Activated T-helper 1 cell treated with anti-CD3 and anti-CD28 coated beads, Interleukin-12 subunit alpha, Interleukin-12 subunit beta, Interleukin-2, Interleukin-4 antibody, amounts not matched to agents 30 ng/mL and 10 ng/mL and 1 ng/mL, durations not matched to agents 14 hours and 24 hours and 36 hours (primary cell): Measurements from ENCODE around the gene PPM1A. TPM values are rescaled to one million over a fixed set of nuclear protein-coding genes. Genes with fewer than 3 reads are reported as not detected.

Experiments used
- DNase-seq: peaks from one replicate; pipeline ENCODE4 v3.0.0; 2021; ENCODE audit warnings: low spot score
- H3K27ac Mint-ChIP-seq: one replicate; pipeline ENCODE4 v1.8.0; 2021; ENCODE audit warnings: mild to moderate bottlenecking, mixed read lengths
- H3K27me3 Mint-ChIP-seq: one replicate; pipeline ENCODE4 v1.8.0; 2022; ENCODE audit warnings: mild to moderate bottlenecking, moderate library complexity, mixed read lengths; ENCODE audit not compliant: insufficient read depth
- H3K36me3 Mint-ChIP-seq: one replicate; pipeline ENCODE4 v1.8.0; 2021; ENCODE audit warnings: low read depth, mixed read lengths
- H3K4me1 Mint-ChIP-seq: one replicate; pipeline ENCODE4 v1.8.0; 2021; ENCODE audit warnings: low read depth, mixed read lengths
- H3K4me3 Mint-ChIP-seq: one replicate; pipeline ENCODE4 v1.8.0; 2021; ENCODE audit warnings: mild to moderate bottlenecking, moderate library complexity, mixed read lengths
- H3K9me3 Mint-ChIP-seq: one replicate; pipeline ENCODE4 v1.8.0; 2021; ENCODE audit warnings: mixed read lengths
- intact Hi-C: fragments of 100-400 bp; cut with micrococcal nuclease; formaldehyde crosslinking; loops from one replicate; pipeline ENCODE4 v1.15.1; 2024
- total RNA-seq: library from RNA; stranded (reverse); gene quantifications from 2 replicates; pipeline ENCODE4 v1.2.3, GENCODE V29; 2022

PPM1A gene
- 43.9 and 50.7 TPM in 2 replicates for total RNA-seq

- peak; percentile 90 for DNase-seq
- Mint-ChIP-seq H3K4me1 (peaks cover 59% of the 10 kb centered on the region), H3K9me3 (no peaks in the 10 kb centered on the region), H3K36me3 (peaks cover 4% of the 10 kb centered on the region), H3K27ac (peak within 1 kb of the TSS; percentile 100), H3K27me3 (no peaks in the 10 kb centered on the region), H3K4me3 (peak within 1 kb of the TSS; percentile 96)
- intact Hi-C loops = loop anchor here (1.0 to 10.0 kb wide), 12 partner anchors 44 to 1950 kb away; partner anchors contain the start of genes ARID4A, DHRS7, HIF1A and KIAA0586
These were observed at the start of gene PPM1A for GRCh38 chr14:60248697-60249318. Gene PPM1A (plus strand): TSS chr14:60249221. CDS start chr14:60282704, 33,483 bp downstream.

GRCh38 chr14:60199321-60199720 lies 49.7 kb upstream of the PPM1A start:
- Mint-ChIP-seq H3K4me3 (no peak overlapping the region), H3K9me3 (peaks cover 12% of the 10 kb centered on the region), H3K4me1 (no peaks in the 10 kb centered on the region), H3K27ac (no peak overlapping the region), H3K36me3 (peaks cover 1% of the 10 kb centered on the region), H3K27me3 (peaks cover 3% of the 10 kb centered on the region)
- intact Hi-C loops = no loop called here
- no peak for DNase-seq

GRCh38 chr14:60204104-60204842 lies 44.7 kb upstream of the PPM1A start:
- peaks cover 7% of the 10 kb centered on the region for H3K9me3 Mint-ChIP-seq
- peaks cover 9% of the 10 kb centered on the region for H3K4me1 Mint-ChIP-seq
- no peak overlapping the region for H3K27ac Mint-ChIP-seq
- intact Hi-C loops = loop anchor here (2.0 kb wide), 1 partner anchor 45 kb away; the partner anchor contains the start of gene PPM1A
- peaks cover 3% of the 10 kb centered on the region for H3K27me3 Mint-ChIP-seq
- H3K4me3 Mint-ChIP-seq = no peak overlapping the region
- DNase-seq = no peak
- peaks cover 1% of the 10 kb centered on the region for H3K36me3 Mint-ChIP-seq

GRCh38 chr14:60204843-60205774 lies 43.9 kb upstream of the PPM1A start:
- H3K27ac Mint-ChIP-seq = no peak overlapping the region
- no peak for DNase-seq
- H3K27me3 Mint-ChIP-seq = peaks cover under 1% of the 10 kb centered on the region
- no peaks in the 10 kb centered on the region for H3K36me3 Mint-ChIP-seq
- no peak overlapping the region for H3K4me3 Mint-ChIP-seq
- H3K9me3 Mint-ChIP-seq = no peaks in the 10 kb centered on the region
- H3K4me1 Mint-ChIP-seq = peaks cover 9% of the 10 kb centered on the region
- intact Hi-C loops = loop anchor here (2.0 kb wide), 1 partner anchor 44 kb away; the partner anchor contains the start of gene PPM1A

- no peaks in the 10 kb centered on the region for H3K27me3 Mint-ChIP-seq
- no peaks in the 10 kb centered on the region for H3K9me3 Mint-ChIP-seq
- intact Hi-C loops = no loop called here
- DNase-seq = no peak
- H3K36me3 Mint-ChIP-seq = no peaks in the 10 kb centered on the region
- H3K27ac Mint-ChIP-seq = no peak overlapping the region
- no peak overlapping the region for H3K4me3 Mint-ChIP-seq
- H3K4me1 Mint-ChIP-seq = peaks cover 9% of the 10 kb centered on the region
These were observed 42.8 kb upstream of the PPM1A start for GRCh38 chr14:60206249-60206670.

GRCh38 chr14:60206837-60207533 lies 42.0 kb upstream of the PPM1A start:
- intact Hi-C loops = no loop called here
- H3K36me3 Mint-ChIP-seq = no peaks in the 10 kb centered on the region
- no peak overlapping the region for H3K4me3 Mint-ChIP-seq
- H3K27ac Mint-ChIP-seq = no peak overlapping the region
- peaks cover 9% of the 10 kb centered on the region for H3K4me1 Mint-ChIP-seq
- H3K9me3 Mint-ChIP-seq = no peaks in the 10 kb centered on the region
- H3K27me3 Mint-ChIP-seq = no peaks in the 10 kb centered on the region
- no peak for DNase-seq

- intact Hi-C loops = no loop called here
- H3K27ac Mint-ChIP-seq = no peak overlapping the region
- H3K36me3 Mint-ChIP-seq = no peaks in the 10 kb centered on the region
- H3K4me3 Mint-ChIP-seq = no peak overlapping the region
- no peak for DNase-seq
- peaks cover 2% of the 10 kb centered on the region for H3K27me3 Mint-ChIP-seq
- H3K9me3 Mint-ChIP-seq = no peaks in the 10 kb centered on the region
- no peaks in the 10 kb centered on the region for H3K4me1 Mint-ChIP-seq
These were observed 38.3 kb upstream of the PPM1A start for GRCh38 chr14:60210703-60211102.

- H3K36me3 Mint-ChIP-seq = no peaks in the 10 kb centered on the region
- H3K4me3 Mint-ChIP-seq = no peak overlapping the region
- peaks cover 2% of the 10 kb centered on the region for H3K27me3 Mint-ChIP-seq
These were observed 37.9 kb upstream of the PPM1A start for GRCh38 chr14:60211153-60211552.

GRCh38 chr14:60212503-60213371 lies 36.3 kb upstream of the PPM1A start:
- intact Hi-C loops = no loop called here

More at GRCh38 chr14:60211153-60211552, 37.9 kb upstream of the PPM1A start:
- Mint-ChIP-seq H3K9me3 (no peaks in the 10 kb centered on the region), H3K27ac (no peak overlapping the region), H3K4me1 (no peaks in the 10 kb centered on the region)
- intact Hi-C loops = no loop called here
- no peak for DNase-seq

GRCh38 chr14:60214003-60214402 lies 35.0 kb upstream of the PPM1A start:
- Mint-ChIP-seq H3K27ac (no peak overlapping the region), H3K36me3 (no peaks in the 10 kb centered on the region)
- intact Hi-C loops = no loop called here

More at GRCh38 chr14:60212503-60213371, 36.3 kb upstream of the PPM1A start:
- Mint-ChIP-seq H3K9me3 (no peaks in the 10 kb centered on the region), H3K36me3 (no peaks in the 10 kb centered on the region), H3K27ac (no peak overlapping the region), H3K27me3 (peaks cover 2% of the 10 kb centered on the region), H3K4me1 (no peaks in the 10 kb centered on the region), H3K4me3 (no peak overlapping the region)
- DNase-seq = no peak

GRCh38 chr14:60214415-60215126 lies 34.5 kb upstream of the PPM1A start:
- intact Hi-C loops = no loop called here
- Mint-ChIP-seq H3K27ac (no peak overlapping the region), H3K27me3 (peaks cover 2% of the 10 kb centered on the region), H3K36me3 (no peaks in the 10 kb centered on the region), H3K4me3 (no peak overlapping the region), H3K9me3 (no peaks in the 10 kb centered on the region), H3K4me1 (no peaks in the 10 kb centered on the region)
- DNase-seq = no peak

More at GRCh38 chr14:60214003-60214402, 35.0 kb upstream of the PPM1A start:
- H3K4me1 Mint-ChIP-seq = no peaks in the 10 kb centered on the region
- H3K9me3 Mint-ChIP-seq = no peaks in the 10 kb centered on the region
- H3K4me3 Mint-ChIP-seq = no peak overlapping the region
- peaks cover 2% of the 10 kb centered on the region for H3K27me3 Mint-ChIP-seq
- no peak for DNase-seq
